H1 (cell line): ENCODE results near the gene ESPNL. TPM values are rescaled to one million over a fixed set of nuclear protein-coding genes. Genes with fewer than 3 reads are reported as not detected.
A peak's percentile ranks its signal among the peaks of the same experiment; 100 is the strongest.

ENCODE experiments used
- CTCF ChIA-PET: fragments of 300-600 bp; sonication (Branson Sonifier 250); formaldehyde crosslinking; loops from one replicate; lab custom pipeline; 2021; ENCODE audit not compliant: partially characterized antibody; lab: Charles Lee
- POLR2A ChIA-PET: fragments of 300-600 bp; sonication (Branson Sonifier 250); formaldehyde crosslinking; loops from one replicate; lab custom pipeline; 2021; ENCODE audit warnings: inconsistent platforms; ENCODE audit not compliant: partially characterized antibody; lab: Charles Lee
- DNase-seq, 2 experiments: peaks; one replicate each; pipeline versions ENCODE4 v3.0.0 to v3.0.0-alpha.2; 2010 to 2022; ENCODE audit warnings: low spot score in 2 of 2, low read depth in 1 of 2, mixed read lengths in 1 of 2
- FAIRE-seq: peaks from 2 replicates; lab custom pipeline; 2011; peaks lifted over from hg19 to GRCh38; lab: Jason Lieb, UNC
- H2AFZ ChIP-seq: 2 replicates; pipeline ENCODE4 v1.8.1; 2012; ENCODE audit warnings: low read length, inconsistent platforms
- H2AK5ac ChIP-seq: 2 replicates; pipeline ENCODE4 v1.6.1; 2013; ENCODE audit warnings: low read depth, low read length
- H2BK120ac ChIP-seq: replicated peaks from 2 replicates; pipeline ENCODE3; 2013; ENCODE audit warnings: low read depth, low read length, inconsistent platforms
- H2BK12ac ChIP-seq: 2 replicates; pipeline ENCODE4 v1.6.1; 2013; ENCODE audit warnings: low read depth, low read length
- H2BK15ac ChIP-seq: 2 replicates; pipeline ENCODE4 v1.6.1; 2013; ENCODE audit warnings: low read length
- H2BK20ac ChIP-seq: 2 replicates; pipeline ENCODE4 v1.6.1; 2013; ENCODE audit warnings: low read length
- H2BK5ac ChIP-seq: 2 replicates; pipeline ENCODE4 v1.6.1; 2013; ENCODE audit warnings: low read depth, low read length
- H3K14ac ChIP-seq: 2 replicates; pipeline ENCODE4 v1.6.1; 2013; ENCODE audit warnings: inconsistent platforms; ENCODE audit not compliant: insufficient read length
- H3K18ac ChIP-seq: 2 replicates; pipeline ENCODE4 v1.6.1; 2013; ENCODE audit warnings: low read length; ENCODE audit errors: extremely low read depth
- H3K23ac ChIP-seq: 2 replicates; pipeline ENCODE4 v1.6.1; 2013; ENCODE audit warnings: inconsistent platforms; ENCODE audit not compliant: insufficient read length
- H3K23me2 ChIP-seq: 2 replicates; pipeline ENCODE4 v1.6.1; 2013; ENCODE audit warnings: low read depth, low read length
- H3K27ac ChIP-seq: 2 replicates; pipeline ENCODE4 v1.6.1; 2011; ENCODE audit warnings: low read depth, low read length, inconsistent platforms
- H3K27me3 ChIP-seq, 4 experiments: replicated peaks in 1 of 4; 1 replicate in 1 of 4; 2 replicates in 3 of 4; pipeline versions ENCODE4 v1.6.1 to v1.8.1; 2011 to 2013; ENCODE audit warnings: low read length in 3 of 4, mild to moderate bottlenecking in 3 of 4, inconsistent platforms in 2 of 4, mixed read lengths in 2 of 4, moderate library complexity in 1 of 4; ENCODE audit not compliant: control insufficient read depth in 3 of 4, insufficient read depth in 3 of 4; ENCODE audit errors: extremely low read depth in 1 of 4
- H3K36me3 ChIP-seq, 4 experiments: 2 replicates each; pipeline versions ENCODE4 v1.6.1 to v1.8.1; 2011 to 2013; ENCODE audit warnings: mild to moderate bottlenecking in 4 of 4, low read length in 3 of 4, moderate library complexity in 2 of 4, control low read depth in 1 of 4, inconsistent platforms in 1 of 4; ENCODE audit not compliant: insufficient read depth in 4 of 4, control insufficient read depth in 2 of 4
- H3K4ac ChIP-seq: replicated peaks from 2 replicates; pipeline ENCODE3; 2013; ENCODE audit warnings: low read length, low read depth, mixed read lengths, inconsistent platforms; ENCODE audit not compliant: insufficient read length
- H3K4me1 ChIP-seq, 4 experiments: replicated peaks in 1 of 4; 1 replicate in 1 of 4; 2 replicates in 3 of 4; pipeline versions ENCODE4 v1.6.1 to v1.8.1; 2011 to 2013; ENCODE audit warnings: low read length in 3 of 4, inconsistent platforms in 2 of 4, mixed read lengths in 1 of 4; ENCODE audit not compliant: insufficient read depth in 4 of 4, control insufficient read depth in 3 of 4
- H3K4me2 ChIP-seq, 2 experiments: 2 replicates each; pipeline versions ENCODE4 v1.6.1 to v1.8.1; 2011 to 2013; ENCODE audit warnings: low read depth in 2 of 2, low read length in 2 of 2, control low read depth in 1 of 2, inconsistent platforms in 1 of 2, mild to moderate bottlenecking in 1 of 2; ENCODE audit not compliant: insufficient read depth in 1 of 2
- H3K4me3 ChIP-seq, 4 experiments: fragments of 200-600, 300-600 bp in 1 of 4; sonication (generic), shearing (Covaris generic), sonication (Bioruptor Twin) in 1 of 4; 2 replicates each; pipeline versions ENCODE4 v1.5.1 to v1.8.1; 2011 to 2016; ENCODE audit warnings: low read length in 4 of 4, low read depth in 3 of 4, control low read depth in 2 of 4, inconsistent platforms in 2 of 4, mild to moderate bottlenecking in 2 of 4, mixed read lengths in 1 of 4, moderate library complexity in 1 of 4; ENCODE audit not compliant: insufficient read depth in 2 of 4; ENCODE audit errors: extremely low read depth in 1 of 4
- H3K56ac ChIP-seq: replicated peaks from 2 replicates; pipeline ENCODE3; 2013; ENCODE audit warnings: low read depth, mild to moderate bottlenecking, mixed read lengths, low read length, inconsistent platforms; ENCODE audit not compliant: insufficient read length
- H3K79me1 ChIP-seq: 2 replicates; pipeline ENCODE4 v1.6.1; 2013; ENCODE audit warnings: low read depth, low read length, control low read depth
- H3K79me2 ChIP-seq, 2 experiments: 2 replicates each; pipeline versions ENCODE4 v1.6.1 to v1.8.1; 2012 to 2013; ENCODE audit warnings: low read length in 2 of 2, mild to moderate bottlenecking in 2 of 2, inconsistent platforms in 1 of 2; ENCODE audit not compliant: insufficient read depth in 2 of 2, control insufficient read depth in 1 of 2
- H3K9ac ChIP-seq, 4 experiments: replicated peaks in 1 of 4; 1 replicate in 1 of 4; 2 replicates in 3 of 4; pipeline versions ENCODE4 v1.6.1 to v1.8.1; 2011 to 2013; ENCODE audit warnings: low read depth in 3 of 4, low read length in 3 of 4, control low read depth in 2 of 4, mild to moderate bottlenecking in 2 of 4, moderate library complexity in 2 of 4, inconsistent platforms in 1 of 4; ENCODE audit errors: extremely low read depth in 1 of 4
- H3K9me3 ChIP-seq, 2 experiments: 2 replicates each; pipeline versions ENCODE4 v1.6.1 to v1.8.1; 2012 to 2013; ENCODE audit warnings: mild to moderate bottlenecking in 2 of 2, moderate library complexity in 2 of 2, control low read depth in 1 of 2, inconsistent platforms in 1 of 2, low read depth in 1 of 2, low read length in 1 of 2, mixed read lengths in 1 of 2; ENCODE audit not compliant: insufficient read depth in 2 of 2
- H4K20me1 ChIP-seq, 2 experiments: replicated peaks in 1 of 2; 2 replicates each; pipeline versions ENCODE3 to v1.8.1; 2011 to 2013; ENCODE audit warnings: inconsistent platforms in 2 of 2, low read length in 2 of 2, mild to moderate bottlenecking in 1 of 2; ENCODE audit not compliant: insufficient read depth in 2 of 2, control insufficient read depth in 1 of 2
- H4K5ac ChIP-seq: 2 replicates; pipeline ENCODE4 v1.6.1; 2013; ENCODE audit warnings: low read length, low read depth, mixed read lengths, inconsistent platforms; ENCODE audit not compliant: insufficient read length
- H4K8ac ChIP-seq: 2 replicates; pipeline ENCODE4 v1.8.0; 2013; ENCODE audit warnings: mild to moderate bottlenecking, moderate library complexity, low read length, inconsistent platforms; ENCODE audit not compliant: insufficient read depth; ENCODE audit errors: extremely low read depth
- H4K91ac ChIP-seq: replicated peaks from 2 replicates; pipeline ENCODE3; 2013; ENCODE audit warnings: low read length, mixed read lengths, inconsistent platforms; ENCODE audit not compliant: insufficient read length
- BRCA1 ChIP-seq: IDR thresholded peaks from 2 replicates; pipeline ENCODE4 v1.6.1; 2012; ENCODE audit warnings: low read depth, low read length, improper control_type of control experiment
- CBX5 ChIP-seq: fragments of 300-800, 300-1000 bp; sonication (generic); IDR thresholded peaks from 2 replicates; pipeline ENCODE4 v1.7.1; 2016; ENCODE audit warnings: antibody characterized with exemption, low read length, low read depth
- POLR2A ChIP-seq, 2 experiments: IDR thresholded peaks; 1 replicate in 1 of 2; 2 replicates in 1 of 2; pipeline ENCODE4 v1.6.1; 2011; ENCODE audit warnings: low read depth in 2 of 2, low read length in 2 of 2, mild to moderate bottlenecking in 2 of 2; ENCODE audit errors: control extremely low read depth in 1 of 2
- SIRT6 ChIP-seq: IDR thresholded peaks from one replicate; pipeline ENCODE4 v1.7.1; 2012; ENCODE audit warnings: low read length, inconsistent platforms
- SP2 ChIP-seq: IDR thresholded peaks from 2 replicates; pipeline ENCODE4 v1.6.1; 2012; ENCODE audit warnings: mild to moderate bottlenecking, low read length, inconsistent platforms
- TAF1 ChIP-seq: IDR thresholded peaks from 2 replicates; pipeline ENCODE4 v1.6.1; 2011; ENCODE audit warnings: mild to moderate bottlenecking, low read depth, low read length
- WGBS, 2 experiments: shearing (Covaris generic) in 1 of 2; methylation state at CpG; one replicate each; pipeline versions ENCODE4 v1.1.6 to v1.1.7; 2013 to 2015; ENCODE audit warnings: low lambda C conversion rate in 2 of 2, mixed read lengths in 2 of 2, inconsistent platforms in 1 of 2, low coverage in 1 of 2, missing lambda C conversion rate in 1 of 2; ENCODE audit not compliant: insufficient replicate concordance in 2 of 2, insufficient coverage in 1 of 2, insufficient read length in 1 of 2; ENCODE audit errors: extremely low coverage in 1 of 2, missing lambda C conversion rate in 1 of 2; 5-methylcytosine and 5-hydroxymethylcytosine counted together
- polyA plus RNA-seq, 7 experiments: library from polyadenylated mRNA; depleted of rRNA in 3 of 7; stranded (reverse) in 5 of 7; unstranded in 2 of 7; fragments of >200 nt in 5 of 7; fragments of 200-250 nt in 2 of 7; gene quantifications; 1 replicate in 5 of 7; 2 replicates in 1 of 7; 4 replicates in 1 of 7; pipeline versions ENCODE4 v1.2.1 to v1.2.3, GENCODE V29; 2011 to 2013; ENCODE audit warnings: missing spikeins in 2 of 7, mixed read lengths in 2 of 7
- total RNA-seq: library from RNA; stranded (reverse); fragmentation: NEBNext Ultra II Directional; extraction: Animal tissue kit (Norgen Biotek cat#: 25700); gene quantifications from 2 replicates; pipeline ENCODE4 v1.2.1, GENCODE V29; 2021

Gene ESPNL
- total and polyA plus RNA-seq, 2 of the 8 experiments (the other 6 are each of a cell fraction or from before 2014, with no cell fraction given): 0.68 to 1.3 TPM

DNA sequence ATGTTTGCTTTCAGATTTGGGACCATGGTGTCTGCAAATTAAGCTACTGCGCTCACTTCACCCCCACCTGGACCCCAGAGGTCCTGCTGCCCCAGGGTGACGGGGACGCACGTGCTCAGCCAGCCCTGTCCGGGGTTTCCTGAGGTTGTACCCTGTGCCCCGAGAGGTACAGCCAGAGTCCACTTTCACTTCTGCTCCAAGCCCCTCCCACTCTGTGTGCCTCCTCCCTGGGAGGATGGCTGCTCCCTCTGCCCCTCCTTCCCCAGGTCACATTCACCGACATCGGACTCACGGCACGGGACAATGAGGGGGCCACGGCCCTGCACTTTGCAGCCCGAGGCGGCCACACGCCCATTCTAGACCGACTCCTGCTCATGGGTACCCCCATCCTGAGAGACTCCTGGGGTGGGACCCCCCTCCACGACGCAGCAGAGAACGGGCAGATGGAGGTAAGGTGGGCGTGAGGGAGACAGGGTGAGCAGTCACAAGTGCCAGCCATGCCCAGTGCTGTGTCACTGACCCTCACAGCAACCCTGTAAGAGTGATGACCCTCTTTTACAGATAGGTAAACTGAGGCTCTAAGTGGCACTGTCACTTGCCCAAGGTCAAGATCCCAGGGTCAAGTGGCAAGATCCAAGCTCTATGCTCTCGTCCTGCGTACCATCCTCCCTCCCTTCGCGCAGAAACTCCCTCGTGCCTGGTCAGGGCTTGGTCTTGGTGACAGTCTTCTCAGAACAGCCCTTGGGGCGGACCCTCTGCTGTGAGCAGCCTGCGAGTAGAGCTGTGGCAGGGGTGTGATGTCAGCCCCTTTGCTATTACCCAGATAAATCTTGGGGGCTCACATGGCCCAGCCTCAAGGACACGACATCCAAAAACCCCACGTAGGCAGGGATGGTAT is 7.6 kb downstream of the ESPNL start:
- Histone ChIP-seq H3K79me1 (no peaks in the 10 kb centered on the region), H3K9ac (no peak overlapping the region; a peak in 1 of 7 replicates), H4K20me1 (no peaks in the 10 kb centered on the region), H3K9me3 (no peaks in the 10 kb centered on the region), H2BK15ac (no peak overlapping the region), H3K36me3 (no peaks in the 10 kb centered on the region), H2AFZ (no peak overlapping the region)
- no peak for TF ChIP-seq SP2
- no peak for TF ChIP-seq CBX5
- TF ChIP-seq TAF1: no peak
- TF ChIP-seq BRCA1: no peak
- TF ChIP-seq POLR2A (IDR thresholded peaks at IDR 0.05; ENCODE audit: control extremely low read depth in 1 of 2, low read depth in 2 of 2, low read length in 2 of 2): no peak
- no peak for TF ChIP-seq SIRT6
- TF ChIP-seq, all 59 proteins: peak for 0
- no peak overlapping the region for H2BK20ac ChIP-seq
- H2BK120ac ChIP-seq: no peak overlapping the region
- DNase-seq (peak in 1 of 2 experiments; percentile 52), FAIRE-seq (no peak)
- POLR2A ChIA-PET: interaction anchor here (0.8 to 2.3 kb wide), 6 partner anchors 8 to 205 kb away, joined by 3 to 23 read pairs (median 4); partner anchors contain the start of genes ESPNL and SCLY
- H4K8ac ChIP-seq: peak overlapping the region; percentile 72
- peak overlapping the region; percentile 78 for H4K91ac ChIP-seq
- H3K23me2 ChIP-seq: no peaks in the 10 kb centered on the region; the same call in 1 of the 2 replicates
- H3K18ac ChIP-seq: no peak overlapping the region; the same call in 1 of the 2 replicates
- H3K4me2 ChIP-seq: no peak overlapping the region
- H3K14ac ChIP-seq: no peak overlapping the region
- H3K27me3 ChIP-seq: no peaks in the 10 kb centered on the region; a peak in 1 of 7 replicates
- no peaks in the 10 kb centered on the region for H3K79me2 ChIP-seq
- H3K4ac ChIP-seq: no peak overlapping the region
- no peak overlapping the region for H3K23ac ChIP-seq
- 0 out of 2 replicates have a peak overlapping the region, but pooled peaks have one; percentile 44 for H2BK5ac ChIP-seq
- H2BK12ac ChIP-seq: peak overlapping the region; percentile 95; the same call in 1 of the 2 replicates
- H2AK5ac ChIP-seq: peak overlapping the region; percentile 60; the same call in 1 of the 2 replicates
- peaks cover 0 to 16% (median 7%) of the 10 kb centered on the region in 4 experiments; a peak in 6 of 7 replicates for H3K4me1 ChIP-seq
- CTCF ChIA-PET: interaction anchor here (1.0 to 5.0 kb wide), 7 partner anchors 9 to 536 kb away, joined by 3 to 24 read pairs (median 7); partner anchors contain the start of gene ESPNL
- no peak overlapping the region for H3K56ac ChIP-seq
- H4K5ac ChIP-seq: no peak overlapping the region
- no peak overlapping the region for H3K4me3 ChIP-seq
- 94% methylated on average over 28 of the region's 28 CpGs; no CpG with 5 or more reads in 1 of the 2 experiments for WGBS, 2 experiments
- no peak overlapping the region for H3K27ac ChIP-seq
